HPDE6-E6E7 (cell line): ENCODE data around the gene EPB41.
"Not testable (repeated sequence)": the region's sequence is repeated elsewhere in the genome, so short reads cannot be mapped to it uniquely, and the experiment has no call there.

Source experiments
- DNase-seq: peaks from one replicate; pipeline ENCODE4 v3.0.0; 2011; ENCODE audit warnings: missing footprints; ENCODE audit errors: extremely low spot score

The EPB41 gene

GRCh38 chr1:29108041-29108440 is 193.7 kb downstream of the EPB41 start:
- not testable (repeated sequence) for DNase-seq

- DNase-seq = no peak
These were observed 198.5 kb downstream of the EPB41 start for GRCh38 chr1:29112705-29113412.

- no peak for DNase-seq
These were observed 199.2 kb downstream of the EPB41 start for GRCh38 chr1:29113413-29114117.

GRCh38 chr1:29114654-29115053 is 200.3 kb downstream of the EPB41 start:
- DNase-seq = no peak

- no peak for DNase-seq
These were observed 203.0 kb downstream of the EPB41 start for GRCh38 chr1:29117381-29117780.

GRCh38 chr1:29119121-29119929 is 205.0 kb downstream of the EPB41 start:
- no peak for DNase-seq

GRCh38 chr1:29120367-29120766 is 206.0 kb downstream of the EPB41 start:
- DNase-seq = no peak

GRCh38 chr1:29120947-29121485 is 206.6 kb downstream of the EPB41 start:
- no peak for DNase-seq

- no peak for DNase-seq
These were observed 207.2 kb downstream of the EPB41 start for GRCh38 chr1:29121516-29121935.

GRCh38 chr1:29121936-29122681 is 207.7 kb downstream of the EPB41 start:
- DNase-seq = no peak

- DNase-seq = no peak
These were observed 208.3 kb downstream of the EPB41 start for GRCh38 chr1:29122682-29123052.

GRCh38 chr1:29123053-29123886 is 208.9 kb downstream of the EPB41 start:
- no peak for DNase-seq

- DNase-seq = no peak
These were observed 209.6 kb downstream of the EPB41 start, which contains the start of gene TMEM200B for GRCh38 chr1:29123887-29124365. TSS of gene TMEM200B (minus strand) at chr1:29123903. CDS start at chr1:29121828, 2,075 bp downstream.

GRCh38 chr1:29124366-29125236 is 210.2 kb downstream of the EPB41 start:
- DNase-seq = no peak

GRCh38 chr1:29125237-29125641 is 210.9 kb downstream of the EPB41 start:
- DNase-seq = no peak

GRCh38 chr1:29125788-29126187 is 211.4 kb downstream of the EPB41 start:
- no peak for DNase-seq

- no peak for DNase-seq
These were observed 211.8 kb downstream of the EPB41 start for GRCh38 chr1:29126198-29126597.

GRCh38 chr1:29128739-29129138 is 214.4 kb downstream of the EPB41 start:
- DNase-seq = no peak

GRCh38 chr1:29129916-29130315 is 215.5 kb downstream of the EPB41 start:
- DNase-seq = no peak
